ENCODE data around the gene PLS1. TPM values are rescaled to one million over a fixed set of nuclear protein-coding genes. Genes with fewer than 3 reads are reported as not detected.
"Not testable (repeated sequence)": the region's sequence is repeated elsewhere in the genome, so short reads cannot be mapped to it uniquely, and the experiment has no call there.

PLS1 gene
- total RNA-seq, 1 experiment from 2014 or later, result 53.8 TPM

DNA sequence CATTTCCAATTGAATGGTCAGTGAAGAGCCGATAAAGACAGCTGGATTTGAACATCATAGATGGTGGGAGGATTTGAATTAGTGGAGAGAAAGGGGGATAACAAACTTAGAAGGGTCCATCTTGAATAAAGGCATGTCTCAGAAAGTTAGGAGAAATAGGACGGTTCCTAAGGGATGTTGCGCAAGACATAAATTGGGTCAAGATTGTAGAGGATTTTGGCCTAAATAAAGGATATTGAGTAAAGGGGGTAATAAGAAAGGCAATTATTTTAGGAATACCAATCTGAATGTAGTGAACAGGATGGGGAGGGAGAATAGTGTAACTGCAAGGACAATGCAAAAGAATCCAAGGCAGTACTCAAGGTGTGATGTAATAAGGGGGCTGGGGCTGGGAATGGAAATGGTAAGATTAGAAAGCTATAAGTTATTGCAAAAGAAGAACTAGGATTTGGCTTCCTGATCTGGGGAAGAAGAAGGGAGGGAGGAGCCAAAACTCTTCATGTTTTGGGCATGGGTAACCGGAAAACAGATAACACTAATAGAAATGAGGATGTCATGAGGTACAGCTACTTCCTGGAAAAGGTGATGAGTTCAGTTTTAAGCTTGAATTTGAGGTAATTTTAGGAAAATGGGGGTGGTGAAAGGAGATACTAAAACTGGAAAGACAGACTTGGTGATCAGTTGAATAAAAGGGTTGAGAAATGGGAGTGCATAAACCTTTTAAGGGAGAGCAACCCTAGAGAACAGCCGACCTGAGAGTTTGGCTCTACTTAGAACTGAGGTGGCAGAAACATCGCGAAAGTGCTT, 110.3 kb downstream of the PLS1 start:
- POLR2A ChIA-PET (ENCODE audit: unreplicated experiment), result no interaction called here
- H2AFZ ChIP-seq, result no peak overlapping the region
- no peak overlapping the region for H3K4me2 ChIP-seq
- no peaks in the 10 kb centered on the region for H3K4me1 ChIP-seq (replicated peaks; ENCODE audit: insufficient read depth)
- H3F3A ChIP-seq (ENCODE audit: insufficient read depth, low read depth), result 0 out of 2 replicates have a peak, but pooled peaks cover 4% of the 10 kb centered on the region
- H3K27me3 ChIP-seq (ENCODE audit: insufficient read depth, low read depth), result no peaks in the 10 kb centered on the region
- DNase-seq, result no peak
- no peaks in the 10 kb centered on the region for H4K20me1 ChIP-seq (ENCODE audit: insufficient read depth)
- H3K27ac ChIP-seq, result no peak overlapping the region
- no peaks in the 10 kb centered on the region for H3K79me2 ChIP-seq (ENCODE audit: low read depth)
- no peaks in the 10 kb centered on the region for H3K9me2 ChIP-seq (ENCODE audit: insufficient read depth)
- H3K4me3 ChIP-seq, result no peak overlapping the region
- CTCF ChIA-PET, result no interaction called here
- TF ChIP-seq EZH2 (IDR thresholded peaks at IDR 0.05; ENCODE audit: low read depth), result no peak
- TF ChIP-seq, protein P1, sequence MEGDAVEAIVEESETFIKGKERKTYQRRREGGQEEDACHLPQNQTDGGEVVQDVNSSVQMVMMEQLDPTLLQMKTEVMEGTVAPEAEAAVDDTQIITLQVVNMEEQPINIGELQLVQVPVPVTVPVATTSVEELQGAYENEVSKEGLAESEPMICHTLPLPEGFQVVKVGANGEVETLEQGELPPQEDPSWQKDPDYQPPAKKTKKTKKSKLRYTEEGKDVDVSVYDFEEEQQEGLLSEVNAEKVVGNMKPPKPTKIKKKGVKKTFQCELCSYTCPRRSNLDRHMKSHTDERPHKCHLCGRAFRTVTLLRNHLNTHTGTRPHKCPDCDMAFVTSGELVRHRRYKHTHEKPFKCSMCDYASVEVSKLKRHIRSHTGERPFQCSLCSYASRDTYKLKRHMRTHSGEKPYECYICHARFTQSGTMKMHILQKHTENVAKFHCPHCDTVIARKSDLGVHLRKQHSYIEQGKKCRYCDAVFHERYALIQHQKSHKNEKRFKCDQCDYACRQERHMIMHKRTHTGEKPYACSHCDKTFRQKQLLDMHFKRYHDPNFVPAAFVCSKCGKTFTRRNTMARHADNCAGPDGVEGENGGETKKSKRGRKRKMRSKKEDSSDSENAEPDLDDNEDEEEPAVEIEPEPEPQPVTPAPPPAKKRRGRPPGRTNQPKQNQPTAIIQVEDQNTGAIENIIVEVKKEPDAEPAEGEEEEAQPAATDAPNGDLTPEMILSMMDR (conservative IDR thresholded peaks at IDR 0.05), result no peak
- intact Hi-C loops (cut with micrococcal nuclease; ENCODE audit: unreplicated experiment), result no loop called here
- peaks cover 6% of the 10 kb centered on the region for H3K36me3 ChIP-seq (ENCODE audit: low read depth)
- no peaks in the 10 kb centered on the region for H3K9me3 ChIP-seq (ENCODE audit: insufficient read depth, low read depth)
- BruUV-seq (replicated peaks), result no TSS peak

DNA sequence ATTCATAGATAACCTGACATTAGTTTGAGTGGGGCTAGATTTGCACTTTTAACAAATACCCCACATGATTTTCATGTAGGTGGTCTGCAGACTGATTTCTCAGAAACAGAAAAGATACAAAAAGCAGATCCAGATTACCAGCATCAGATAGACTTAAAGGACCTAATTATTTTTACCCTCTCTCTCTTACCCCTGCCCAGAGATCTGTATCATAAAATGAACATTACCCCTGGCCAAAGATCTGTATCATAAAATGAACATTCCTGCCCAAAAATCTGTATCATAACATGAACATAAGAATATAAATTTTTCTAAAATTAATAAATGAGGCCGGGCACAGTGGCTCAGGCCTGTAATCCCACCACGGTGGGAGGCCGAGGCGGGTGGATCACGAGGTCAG, 113.0 kb downstream of the PLS1 start:
- intact Hi-C loops (cut with micrococcal nuclease; ENCODE audit: unreplicated experiment), result no loop called here
- H2AFZ ChIP-seq, result no peak overlapping the region
- DNase-seq, result no peak
- H3K9me2 ChIP-seq (ENCODE audit: insufficient read depth), result no peaks in the 10 kb centered on the region
- H3K27me3 ChIP-seq (ENCODE audit: insufficient read depth, low read depth), result no peaks in the 10 kb centered on the region
- no peak overlapping the region for H3K4me2 ChIP-seq
- H3K36me3 ChIP-seq (ENCODE audit: low read depth), result peaks cover 6% of the 10 kb centered on the region
- CTCF ChIA-PET, result no interaction called here
- H3F3A ChIP-seq (ENCODE audit: insufficient read depth, low read depth), result 0 out of 2 replicates have a peak, but pooled peaks cover 4% of the 10 kb centered on the region
- no peak overlapping the region for H3K4me3 ChIP-seq
- no peak overlapping the region for H3K27ac ChIP-seq
- POLR2A ChIA-PET (ENCODE audit: unreplicated experiment), result no interaction called here
- no TSS peak for BruUV-seq (replicated peaks)
- H4K20me1 ChIP-seq (ENCODE audit: insufficient read depth), result no peaks in the 10 kb centered on the region
- TF ChIP-seq EZH2 (IDR thresholded peaks at IDR 0.05; ENCODE audit: low read depth), result no peak
- TF ChIP-seq, protein P1 (conservative IDR thresholded peaks at IDR 0.05), result no peak
- H3K79me2 ChIP-seq (ENCODE audit: low read depth), result no peaks in the 10 kb centered on the region
- H3K4me1 ChIP-seq (replicated peaks; ENCODE audit: insufficient read depth), result no peaks in the 10 kb centered on the region
- no peaks in the 10 kb centered on the region for H3K9me3 ChIP-seq (ENCODE audit: insufficient read depth, low read depth)

DNA sequence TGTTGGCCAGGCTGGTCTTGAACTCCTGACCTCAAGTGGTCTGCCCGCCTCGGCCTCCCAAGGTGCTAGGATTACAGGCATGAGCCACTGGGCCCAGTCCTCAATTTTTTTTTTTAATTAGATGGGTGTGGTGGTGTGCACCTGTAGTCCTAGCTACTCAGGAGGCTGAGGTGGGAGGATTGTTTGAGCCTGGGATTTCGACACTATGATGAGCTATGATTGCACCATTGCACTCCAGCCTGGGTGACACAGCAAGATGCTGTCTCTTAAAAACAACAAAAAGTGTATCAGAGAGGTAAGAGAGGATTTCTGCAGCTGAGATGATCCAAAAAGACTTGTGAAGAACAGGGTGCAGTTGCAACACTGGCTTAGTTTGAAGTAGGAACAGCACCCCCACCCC, 118.7 kb downstream of the PLS1 start:
- H3K4me1 ChIP-seq (replicated peaks; ENCODE audit: insufficient read depth); H3K9me2 ChIP-seq (ENCODE audit: insufficient read depth); H3K36me3 ChIP-seq (ENCODE audit: low read depth); H2AFZ ChIP-seq; H4K20me1 ChIP-seq (ENCODE audit: insufficient read depth); H3K4me2 ChIP-seq; CTCF ChIA-PET; H3K27ac ChIP-seq; BruUV-seq (replicated peaks); H3K79me2 ChIP-seq (ENCODE audit: low read depth); DNase-seq; intact Hi-C loops (cut with micrococcal nuclease; ENCODE audit: unreplicated experiment); H3F3A ChIP-seq (ENCODE audit: insufficient read depth, low read depth); POLR2A ChIA-PET (ENCODE audit: unreplicated experiment); H3K27me3 ChIP-seq (ENCODE audit: insufficient read depth, low read depth); H3K9me3 ChIP-seq (ENCODE audit: insufficient read depth, low read depth); H3K4me3 ChIP-seq: not testable (repeated sequence)

DNA sequence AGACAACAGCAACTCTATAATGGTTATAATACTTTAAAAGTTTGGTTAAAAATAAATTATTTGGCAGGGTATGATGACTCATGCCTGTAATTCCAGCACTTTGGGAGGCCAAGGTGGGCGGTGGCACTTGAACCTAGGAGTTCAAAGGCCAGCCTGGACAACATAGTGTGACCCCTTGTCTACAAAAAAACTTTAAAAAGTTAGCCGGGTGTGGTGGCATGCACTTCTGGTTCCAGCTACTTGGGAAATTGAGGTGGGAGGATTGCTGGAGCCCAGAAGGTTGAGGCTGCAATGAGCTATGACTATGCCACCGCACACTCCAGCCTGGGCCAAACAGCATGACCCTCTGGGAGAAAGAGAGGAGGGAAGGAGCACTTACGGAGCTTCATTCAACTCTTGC, 119.9 kb downstream of the PLS1 start:
- intact Hi-C loops (cut with micrococcal nuclease; ENCODE audit: unreplicated experiment), result no loop called here
- no peak overlapping the region for H3K27ac ChIP-seq
- no peak overlapping the region for H3K4me3 ChIP-seq
- H3K4me1 ChIP-seq (replicated peaks; ENCODE audit: insufficient read depth), result no peaks in the 10 kb centered on the region
- no peaks in the 10 kb centered on the region for H3K9me3 ChIP-seq (ENCODE audit: insufficient read depth, low read depth)
- BruUV-seq (replicated peaks), result no TSS peak
- H3K4me2 ChIP-seq, result no peak overlapping the region
- TF ChIP-seq EZH2 (IDR thresholded peaks at IDR 0.05; ENCODE audit: low read depth), result no peak
- TF ChIP-seq, protein P1 (conservative IDR thresholded peaks at IDR 0.05), result no peak
- H3K36me3 ChIP-seq (ENCODE audit: low read depth), result no peaks in the 10 kb centered on the region; the same call in 1 of the 2 replicates
- H3K79me2 ChIP-seq (ENCODE audit: low read depth), result no peaks in the 10 kb centered on the region
- no peak overlapping the region for H2AFZ ChIP-seq
- no peaks in the 10 kb centered on the region for H3K27me3 ChIP-seq (ENCODE audit: insufficient read depth, low read depth)
- POLR2A ChIA-PET (ENCODE audit: unreplicated experiment), result no interaction called here
- no peak for DNase-seq
- CTCF ChIA-PET, result no interaction called here
- H4K20me1 ChIP-seq (ENCODE audit: insufficient read depth), result no peaks in the 10 kb centered on the region
- H3K9me2 ChIP-seq (ENCODE audit: insufficient read depth), result no peaks in the 10 kb centered on the region
- no peaks in the 10 kb centered on the region for H3F3A ChIP-seq (ENCODE audit: insufficient read depth, low read depth)

All from PC-9 (cell line).